Endodermal cell (in vitro differentiated cells): Measurements from ENCODE around the gene AZIN2. TPM values are rescaled to one million over a fixed set of nuclear protein-coding genes. Genes with fewer than 3 reads are reported as not detected.
A peak's percentile ranks its signal among the peaks of the same experiment; 100 is the strongest.

ENCODE experiments used
- DNase-seq: peaks from one replicate; pipeline ENCODE4 v3.0.0-alpha.2; 2017
- H3K27ac ChIP-seq: 2 replicates; pipeline ENCODE4 v1.5.1; 2013; ENCODE audit warnings: mild to moderate bottlenecking, low read depth, low read length, moderate library complexity
- H3K27me3 ChIP-seq: 2 replicates; pipeline ENCODE4 v1.6.1; 2013; ENCODE audit warnings: mild to moderate bottlenecking, low read length, moderate library complexity; ENCODE audit not compliant: insufficient read depth, control insufficient read depth, poor library complexity, severe bottlenecking
- H3K36me3 ChIP-seq: 2 replicates; pipeline ENCODE4 v1.7.0; 2013; ENCODE audit warnings: mild to moderate bottlenecking, low read length, moderate library complexity; ENCODE audit not compliant: control insufficient read depth, insufficient read depth
- H3K4me1 ChIP-seq: one replicate; pipeline ENCODE4 v1.7.0; 2013; ENCODE audit warnings: low read length; ENCODE audit not compliant: control insufficient read depth, insufficient read depth
- H3K4me3 ChIP-seq: 2 replicates; pipeline ENCODE4 v1.5.1; 2013; ENCODE audit warnings: mild to moderate bottlenecking, low read length, moderate library complexity
- H3K9ac ChIP-seq: 2 replicates; pipeline ENCODE4 v1.6.1; 2013; ENCODE audit warnings: mild to moderate bottlenecking, low read length, moderate library complexity; ENCODE audit not compliant: poor library complexity, severe bottlenecking; ENCODE audit errors: extremely low read depth
- H3K9me3 ChIP-seq: 2 replicates; pipeline ENCODE4 v1.6.1; 2013; ENCODE audit warnings: mild to moderate bottlenecking, low read length, moderate library complexity; ENCODE audit not compliant: control insufficient read depth
- H3K27ac Mint-ChIP-seq: 2 replicates; pipeline ENCODE4 v1.8.0; 2020; ENCODE audit warnings: mixed read lengths
- H3K27me3 Mint-ChIP-seq: 2 replicates; pipeline ENCODE4 v1.8.0; 2021; ENCODE audit warnings: mild to moderate bottlenecking, mixed read lengths; ENCODE audit not compliant: insufficient read depth
- H3K36me3 Mint-ChIP-seq: 2 replicates; pipeline ENCODE4 v1.8.0; 2020; ENCODE audit warnings: low read depth, mixed read lengths
- H3K4me1 Mint-ChIP-seq: 2 replicates; pipeline ENCODE4 v1.8.0; 2020; ENCODE audit warnings: mixed read lengths
- H3K4me3 Mint-ChIP-seq: 2 replicates; pipeline ENCODE4 v1.8.0; 2020; ENCODE audit warnings: mild to moderate bottlenecking, moderate library complexity, mixed read lengths
- H3K9me3 Mint-ChIP-seq: 2 replicates; pipeline ENCODE4 v1.8.0; 2020; ENCODE audit warnings: mild to moderate bottlenecking, mixed read lengths
- CTCF ChIP-seq: fragments of 200-600 bp; sonication (generic); conservative IDR thresholded peaks from 2 replicates; pipeline ENCODE4 v1.5.0; 2021; ENCODE audit warnings: antibody characterized with exemption, mild to moderate bottlenecking
- WGBS, 2 experiments: methylation state at CpG; one replicate each; pipeline versions ENCODE4 v1.1.5 to v1.1.7; 2013; ENCODE audit warnings: missing lambda C conversion rate in 2 of 2, mixed read lengths in 1 of 2; ENCODE audit not compliant: insufficient coverage in 1 of 2, insufficient read length in 1 of 2; 5-methylcytosine and 5-hydroxymethylcytosine counted together
- total RNA-seq, 2 donors: library from RNA; stranded (reverse); fragmentation: NEBNext Ultra II Directional in 1 of 2; extraction: Animal tissue kit (Norgen Biotek cat#: 25700) in 1 of 2; gene quantifications; 2 replicates in 1 of 2; 3 replicates in 1 of 2; pipeline ENCODE4 v1.2.1, GENCODE V29; 2021

AZIN2 gene
- total RNA-seq, 2 donors from 2014 or later: 1.7 to 3.0 TPM

GRCh38 chr1:33111965-33112364 lies 31.0 kb downstream of the AZIN2 start:
- Histone ChIP-seq H3K4me1 (no peaks in the 10 kb centered on the region), H3K27ac (no peak overlapping the region), H3K9ac (no peak overlapping the region), H3K4me3 (no peak overlapping the region), H3K36me3 (no peaks in the 10 kb centered on the region), H3K9me3 (peaks cover 13% of the 10 kb centered on the region), H3K27me3 (no peaks in the 10 kb centered on the region)
- Mint-ChIP-seq H3K27ac (no peak overlapping the region), H3K36me3 (no peaks in the 10 kb centered on the region), H3K27me3 (peaks cover 27% of the 10 kb centered on the region), H3K9me3 (peaks cover 11% of the 10 kb centered on the region), H3K4me1 (no peaks in the 10 kb centered on the region), H3K4me3 (no peak overlapping the region)
- peak; percentile 11 for DNase-seq
- TF ChIP-seq CTCF: peak; percentile 53
- 75% methylated on average over 2 of the region's 3 CpGs; no CpG with 5 or more reads in 1 of the 2 experiments for WGBS, 2 experiments

- Histone ChIP-seq H3K36me3 (no peaks in the 10 kb centered on the region), H3K4me3 (no peak overlapping the region), H3K27ac (no peak overlapping the region), H3K9me3 (no peaks in the 10 kb centered on the region), H3K9ac (no peak overlapping the region), H3K4me1 (no peaks in the 10 kb centered on the region), H3K27me3 (no peaks in the 10 kb centered on the region)
- no peak for DNase-seq
- no peaks in the 10 kb centered on the region for H3K4me1 Mint-ChIP-seq
- H3K4me3 Mint-ChIP-seq: no peak overlapping the region
- H3K27ac Mint-ChIP-seq: no peak overlapping the region
- peaks cover 39% of the 10 kb centered on the region for H3K27me3 Mint-ChIP-seq
- no peaks in the 10 kb centered on the region for H3K36me3 Mint-ChIP-seq
- WGBS, 2 experiments: 90 to 95% methylated on average over 8 to 13 of the region's 13 CpGs
- no peaks in the 10 kb centered on the region for H3K9me3 Mint-ChIP-seq
- no peak for TF ChIP-seq CTCF
These were observed 36.6 kb downstream of the AZIN2 start for GRCh38 chr1:33117440-33118085.

- H3K9ac ChIP-seq: no peak overlapping the region
- no peak overlapping the region for H3K27ac Mint-ChIP-seq
- H3K9me3 ChIP-seq: no peaks in the 10 kb centered on the region
- H3K4me1 ChIP-seq: no peaks in the 10 kb centered on the region
- DNase-seq: no peak
- no peak overlapping the region for H3K4me3 Mint-ChIP-seq
- 84 to 87% methylated on average over 3 to 4 of the region's 4 CpGs for WGBS, 2 experiments
- no peaks in the 10 kb centered on the region for H3K36me3 ChIP-seq
- no peak overlapping the region for H3K27ac ChIP-seq
- no peaks in the 10 kb centered on the region for H3K27me3 ChIP-seq
- H3K9me3 Mint-ChIP-seq: no peaks in the 10 kb centered on the region
- no peak overlapping the region for H3K4me3 ChIP-seq
- TF ChIP-seq CTCF: no peak
- H3K36me3 Mint-ChIP-seq: no peaks in the 10 kb centered on the region
- peaks cover 46% of the 10 kb centered on the region for H3K27me3 Mint-ChIP-seq
- H3K4me1 Mint-ChIP-seq: no peaks in the 10 kb centered on the region
These were observed 37.3 kb downstream of the AZIN2 start for GRCh38 chr1:33118274-33118673.
